ENCODE results near the gene MIXL1. TPM values are rescaled to one million over a fixed set of nuclear protein-coding genes. Genes with fewer than 3 reads are reported as not detected.

Gene MIXL1
- total RNA-seq, 1 experiment from 2014 or later, result not detected

- intact Hi-C loops (cut with micrococcal nuclease; ENCODE audit: unreplicated experiment), result loop anchor here (2.0 kb wide), 1 partner anchor 50 kb away; no protein-coding TSS in a partner anchor
- no peak overlapping the region for H3K4me3 Mint-ChIP-seq (ENCODE audit: unreplicated experiment)
- no peaks in the 10 kb centered on the region for H3K9me3 Mint-ChIP-seq (ENCODE audit: unreplicated experiment)
- Histone ChIP-seq H3K9me3 (no peaks in the 10 kb centered on the region), H3K27me3 (replicated peaks; ENCODE audit: control insufficient read depth, insufficient read depth, low read length) (no peaks in the 10 kb centered on the region), H3K36me3 (ENCODE audit: control insufficient read depth, insufficient read depth, low read length) (no peaks in the 10 kb centered on the region), H3K4me3 (ENCODE audit: low read depth, low read length) (no peak overlapping the region), H3K4me1 (no peaks in the 10 kb centered on the region)
- no peaks in the 10 kb centered on the region for H3K27me3 Mint-ChIP-seq (ENCODE audit: insufficient read depth, unreplicated experiment)
- no peak for TF ChIP-seq CTCF (IDR thresholded peaks at IDR 0.05; ENCODE audit: insufficient read depth in 1 of 2, low read depth in 1 of 2, low read length in 1 of 2, severe bottlenecking in 1 of 2, unreplicated experiment in 1 of 2)
- no peak for DNase-seq
- CTCF ChIA-PET, result no interaction called here
- POLR2A ChIA-PET, result no interaction called here
- H3K4me1 Mint-ChIP-seq (ENCODE audit: low read depth, unreplicated experiment), result no peaks in the 10 kb centered on the region
- no peak overlapping the region for H3K27ac Mint-ChIP-seq (ENCODE audit: unreplicated experiment)
- H3K36me3 Mint-ChIP-seq (ENCODE audit: insufficient read depth, unreplicated experiment), result no peaks in the 10 kb centered on the region
- no TSS peak for BruUV-seq (replicated peaks)
These were observed 16.4 kb upstream of the MIXL1 start for GRCh38 chr1:226207048-226207447.

GRCh38 chr1:226209307-226210059 lies 14.0 kb upstream of the MIXL1 start:
- H3K4me3 Mint-ChIP-seq (ENCODE audit: unreplicated experiment), result no peak overlapping the region
- no peaks in the 10 kb centered on the region for H3K9me3 Mint-ChIP-seq (ENCODE audit: unreplicated experiment)
- no peaks in the 10 kb centered on the region for H3K36me3 Mint-ChIP-seq (ENCODE audit: insufficient read depth, unreplicated experiment)
- H3K27me3 Mint-ChIP-seq (ENCODE audit: insufficient read depth, unreplicated experiment), result no peaks in the 10 kb centered on the region
- Histone ChIP-seq H3K27me3 (replicated peaks; ENCODE audit: control insufficient read depth, insufficient read depth, low read length) (no peaks in the 10 kb centered on the region), H3K9me3 (no peaks in the 10 kb centered on the region), H3K36me3 (ENCODE audit: control insufficient read depth, insufficient read depth, low read length) (no peaks in the 10 kb centered on the region), H3K4me1 (no peaks in the 10 kb centered on the region), H3K4me3 (ENCODE audit: low read depth, low read length) (no peak overlapping the region)
- H3K27ac Mint-ChIP-seq (ENCODE audit: unreplicated experiment), result no peak overlapping the region
- no peaks in the 10 kb centered on the region for H3K4me1 Mint-ChIP-seq (ENCODE audit: low read depth, unreplicated experiment)
- no peak for TF ChIP-seq CTCF (IDR thresholded peaks at IDR 0.05; ENCODE audit: insufficient read depth in 1 of 2, low read depth in 1 of 2, low read length in 1 of 2, severe bottlenecking in 1 of 2, unreplicated experiment in 1 of 2)
- CTCF ChIA-PET, result no interaction called here
- no TSS peak for BruUV-seq (replicated peaks)
- POLR2A ChIA-PET, result no interaction called here
- DNase-seq, result no peak
- intact Hi-C loops (cut with micrococcal nuclease; ENCODE audit: unreplicated experiment), result no loop called here

GRCh38 chr1:226210571-226211176 lies 12.8 kb upstream of the MIXL1 start:
- no TSS peak for BruUV-seq (replicated peaks)
- H3K36me3 ChIP-seq (ENCODE audit: control insufficient read depth, insufficient read depth, low read length), result no peaks in the 10 kb centered on the region
- no peaks in the 10 kb centered on the region for H3K4me1 ChIP-seq
- DNase-seq, result no peak
- no peak overlapping the region for H3K4me3 Mint-ChIP-seq (ENCODE audit: unreplicated experiment)
- no peaks in the 10 kb centered on the region for H3K36me3 Mint-ChIP-seq (ENCODE audit: insufficient read depth, unreplicated experiment)
- H3K9me3 Mint-ChIP-seq (ENCODE audit: unreplicated experiment), result no peaks in the 10 kb centered on the region
- no peak overlapping the region for H3K27ac Mint-ChIP-seq (ENCODE audit: unreplicated experiment)
- TF ChIP-seq CTCF (IDR thresholded peaks at IDR 0.05; ENCODE audit: insufficient read depth in 1 of 2, low read depth in 1 of 2, low read length in 1 of 2, severe bottlenecking in 1 of 2, unreplicated experiment in 1 of 2), result no peak
- no peaks in the 10 kb centered on the region for H3K4me1 Mint-ChIP-seq (ENCODE audit: low read depth, unreplicated experiment)
- no peaks in the 10 kb centered on the region for H3K27me3 ChIP-seq (replicated peaks; ENCODE audit: control insufficient read depth, insufficient read depth, low read length)
- ChIA-PET POLR2A (no interaction called here), CTCF (interaction anchor here (0.7 kb wide), 1 partner anchor 125 kb away, joined by 3 read pairs; no protein-coding TSS in a partner anchor)
- no peaks in the 10 kb centered on the region for H3K27me3 Mint-ChIP-seq (ENCODE audit: insufficient read depth, unreplicated experiment)
- intact Hi-C loops (cut with micrococcal nuclease; ENCODE audit: unreplicated experiment), result no loop called here
- no peak overlapping the region for H3K4me3 ChIP-seq (ENCODE audit: low read depth, low read length)
- H3K9me3 ChIP-seq, result no peaks in the 10 kb centered on the region
